GM21381 (cell line): ENCODE measurements around the gene MCRIP2.

ENCODE experiments used
- ATAC-seq: cut with Tn5 transposase; IDR thresholded peaks from one replicate; pipeline ENCODE4 v1.9.1; 2021; ENCODE audit warnings: mild to moderate bottlenecking, moderate library complexity; ENCODE audit not compliant: unreplicated experiment

MCRIP2 gene

GRCh38 chr16:616733-617586 is 24.7 kb upstream of the MCRIP2 start:
- no peak for ATAC-seq

DNA sequence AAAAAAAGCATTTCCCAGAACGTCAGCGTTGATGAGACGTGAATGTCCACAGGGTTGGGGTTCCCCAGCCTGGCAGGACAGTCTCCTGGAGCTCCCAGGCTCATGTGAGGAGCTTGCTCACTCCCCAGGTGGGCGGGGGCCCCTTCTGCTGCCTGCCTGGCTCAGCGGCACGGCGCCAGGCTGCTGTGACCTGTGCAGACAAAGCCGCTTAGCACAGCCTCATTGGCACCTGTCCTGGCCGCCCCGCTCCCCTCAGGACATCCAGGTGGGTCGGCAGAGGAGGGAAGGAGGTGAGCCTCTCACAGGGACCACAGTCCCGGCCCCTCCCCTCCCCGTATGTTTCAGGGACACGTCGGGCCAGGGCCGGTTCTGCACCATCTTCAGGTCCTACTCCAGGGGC is 23.8 kb upstream of the MCRIP2 start:
- ATAC-seq = no peak

GRCh38 chr16:619476-620100 is 22.0 kb upstream of the MCRIP2 start:
- ATAC-seq = no peak

GRCh38 chr16:620700-621525 is 20.7 kb upstream of the MCRIP2 start:
- no peak for ATAC-seq

- no peak for ATAC-seq
Observed at GRCh38 chr16:621526-622105, 20.0 kb upstream of the MCRIP2 start.

DNA sequence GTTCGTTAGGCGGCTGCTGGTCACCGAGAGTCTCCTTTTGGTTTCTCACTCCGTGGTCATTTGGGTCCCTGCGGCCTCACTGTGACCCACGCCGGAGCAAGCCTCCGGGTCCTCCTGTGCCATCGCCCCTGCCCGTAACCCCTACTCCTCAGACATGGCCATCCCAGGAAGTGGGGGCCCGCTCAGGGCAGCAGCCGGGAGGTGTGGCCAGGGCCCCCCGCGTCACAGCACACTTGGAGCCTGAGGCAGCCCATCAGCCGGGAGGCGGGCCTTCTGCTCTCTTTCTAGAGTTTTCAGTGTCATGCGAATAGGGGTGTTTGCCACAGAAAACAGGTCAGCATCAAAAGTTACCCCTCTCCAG is 18.7 kb upstream of the MCRIP2 start:
- ATAC-seq = no peak

GRCh38 chr16:624526-625070 is 17.0 kb upstream of the MCRIP2 start:
- ATAC-seq = no peak

DNA sequence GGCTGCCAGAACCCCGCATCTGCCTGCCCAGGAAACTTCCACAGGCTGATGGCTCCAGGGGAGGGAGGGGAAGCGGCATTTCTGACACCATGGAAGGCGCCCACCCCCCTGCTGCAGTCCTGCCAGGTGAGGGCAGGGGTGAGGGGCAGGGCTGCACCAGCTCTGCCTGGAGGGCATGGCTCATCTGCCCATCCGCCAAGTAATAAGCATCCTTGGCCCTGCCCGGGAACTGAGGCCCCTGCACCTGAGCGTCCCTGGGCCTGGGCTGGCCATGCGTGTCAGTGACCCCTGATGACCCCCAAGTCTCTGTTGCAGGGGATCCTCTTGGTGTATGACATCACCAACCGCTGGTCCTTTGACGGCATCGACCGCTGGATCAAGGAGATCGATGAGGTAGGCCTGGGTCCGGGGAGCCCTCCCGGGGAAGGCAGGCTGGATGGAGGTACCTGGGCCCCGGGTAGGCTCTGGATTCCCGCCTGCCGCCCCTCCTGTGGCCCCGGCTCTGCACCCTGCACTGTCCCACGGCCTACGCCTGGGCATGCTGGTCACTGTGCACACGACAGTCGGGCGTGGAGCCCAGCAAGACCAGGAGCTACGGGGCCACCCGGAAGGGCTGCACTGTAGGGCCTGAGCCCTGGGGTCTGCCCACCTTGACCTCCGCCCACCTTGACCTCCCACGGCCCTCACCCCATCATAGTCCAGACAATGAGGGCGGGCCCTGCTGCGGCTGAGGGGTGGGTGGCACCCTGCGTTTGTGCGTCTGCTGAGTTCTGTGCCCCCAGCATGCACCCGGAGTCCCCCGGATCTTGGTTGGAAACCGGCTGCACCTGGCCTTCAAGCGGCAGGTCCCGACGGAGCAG is 16.3 kb upstream of the MCRIP2 start:
- ATAC-seq = no peak

- no peak for ATAC-seq
Observed at GRCh38 chr16:625977-626765, 15.5 kb upstream of the MCRIP2 start.

DNA sequence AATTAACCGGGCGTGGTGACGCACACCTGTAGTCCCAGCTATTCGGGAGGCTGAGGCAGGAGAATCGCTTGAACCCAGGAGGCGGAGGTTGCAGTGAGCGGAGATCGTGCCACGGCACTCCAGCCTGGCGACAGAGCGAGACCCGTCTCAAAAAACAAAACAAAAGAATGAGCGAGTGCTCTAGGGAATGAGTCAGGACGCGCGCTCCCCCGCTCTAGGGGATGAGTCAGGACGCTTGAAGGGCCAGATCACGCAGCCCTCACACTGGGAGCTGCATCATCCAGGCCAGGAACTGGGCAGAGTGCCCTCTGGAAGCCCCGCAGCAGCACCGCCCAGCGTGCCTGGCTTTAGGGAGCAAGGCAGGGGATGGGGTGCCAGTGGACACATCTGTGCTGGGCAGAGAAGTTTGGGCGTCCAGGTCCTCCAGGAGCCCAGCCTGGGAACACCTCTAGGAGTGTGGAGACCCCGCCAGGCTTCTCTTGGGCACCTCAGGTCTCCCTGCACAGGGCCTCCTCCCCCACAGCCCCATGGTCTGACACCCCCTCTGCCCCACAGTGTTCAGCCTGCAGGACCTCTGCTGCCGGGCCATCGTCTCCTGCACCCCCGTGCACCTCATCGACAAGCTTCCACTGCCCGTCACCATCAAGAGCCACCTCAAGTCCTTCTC is 14.7 kb upstream of the MCRIP2 start:
- no peak for ATAC-seq

GRCh38 chr16:627454-628239 is 14.0 kb upstream of the MCRIP2 start:
- no peak for ATAC-seq

GRCh38 chr16:628321-629061 is 13.1 kb upstream of the MCRIP2 start:
- ATAC-seq = no peak

GRCh38 chr16:629185-629832 is 12.3 kb upstream of the MCRIP2 start:
- no peak for ATAC-seq

DNA sequence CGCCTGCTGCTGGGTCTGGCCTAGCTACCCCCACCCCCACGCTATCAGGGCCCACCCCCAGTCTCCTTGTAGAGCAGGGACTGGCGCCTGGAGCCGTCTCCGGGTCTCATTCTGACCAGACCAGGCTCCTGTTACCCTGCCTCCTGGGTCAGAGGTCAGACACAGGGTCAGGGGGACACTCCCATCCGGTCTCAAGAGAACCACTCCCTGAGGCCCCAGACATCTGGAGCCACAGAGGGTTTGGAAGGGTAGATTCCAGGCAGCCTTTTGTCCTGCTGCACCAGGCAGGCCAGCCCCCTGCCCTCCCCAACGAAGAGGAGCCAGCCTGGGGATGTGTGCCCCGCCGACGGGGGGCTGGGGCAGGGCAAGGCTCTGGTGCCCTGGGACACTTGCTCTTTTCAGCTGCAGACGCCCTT is 11.8 kb upstream of the MCRIP2 start:
- ATAC-seq = no peak

- ATAC-seq = no peak
Observed at GRCh38 chr16:630249-630814, 11.3 kb upstream of the MCRIP2 start.

- ATAC-seq = no peak
Observed at GRCh38 chr16:630815-631405, 10.7 kb upstream of the MCRIP2 start, which contains the start of gene WFIKKN1. TSS of gene WFIKKN1 (plus strand) at chr16:630985. CDS start at chr16:631254, 269 bp downstream.
